Retinal pigment epithelial cell (primary cell): ENCODE results near the gene PDCD1.

Source experiments
- DNase-seq: peaks from one replicate; pipeline ENCODE4 v3.0.0-alpha.2; 2010; ENCODE audit warnings: low read depth
- H3K4me3 ChIP-seq: 2 replicates; pipeline ENCODE4 v1.5.1; 2011; ENCODE audit warnings: mild to moderate bottlenecking, low read length, control low read depth, moderate library complexity
- TF ChIP-seq, protein P1 (sequence below): conservative IDR thresholded peaks from 2 replicates; pipeline ENCODE4 v1.5.1; 2011; ENCODE audit warnings: low read depth, low read length, control low read depth, inconsistent platforms

The PDCD1 gene

DNA sequence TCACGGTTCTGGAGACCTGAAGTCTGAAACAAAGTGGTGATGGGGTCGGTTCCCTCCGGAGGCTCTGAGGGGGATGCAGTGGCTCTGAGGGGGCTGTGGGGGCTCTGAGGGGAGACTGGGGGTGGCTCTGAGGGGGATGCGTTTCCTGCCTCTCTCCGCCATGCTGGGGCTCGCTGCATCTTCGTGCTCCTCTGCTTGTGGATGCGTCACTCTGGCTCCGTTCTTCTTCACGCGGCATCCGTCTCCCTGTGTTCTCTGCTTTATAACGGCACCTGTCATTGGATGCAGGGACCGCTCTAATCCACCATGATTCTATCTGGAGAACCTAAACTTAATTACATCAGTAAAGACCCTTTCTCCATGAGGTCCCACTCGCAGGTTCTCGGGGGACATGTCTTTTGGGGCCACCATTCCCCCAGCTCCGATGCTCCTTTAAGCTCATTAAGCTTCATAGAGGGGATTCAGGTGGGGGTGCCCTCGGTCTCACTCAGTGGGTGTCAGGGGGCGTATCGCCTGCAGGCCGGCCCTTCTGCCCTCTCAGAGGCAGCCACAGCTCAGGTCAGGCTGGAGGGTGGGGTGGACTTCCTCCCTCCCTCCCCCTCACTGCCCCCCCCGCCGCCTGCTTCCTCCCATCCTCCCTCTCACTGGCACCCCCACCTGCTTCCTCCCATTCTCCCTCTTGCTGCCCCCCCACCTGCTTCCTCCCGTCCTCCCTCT, 29.3 kb upstream of the PDCD1 start:
- no peak overlapping the region for H3K4me3 ChIP-seq
- DNase-seq: no peak
- TF ChIP-seq, protein P1, sequence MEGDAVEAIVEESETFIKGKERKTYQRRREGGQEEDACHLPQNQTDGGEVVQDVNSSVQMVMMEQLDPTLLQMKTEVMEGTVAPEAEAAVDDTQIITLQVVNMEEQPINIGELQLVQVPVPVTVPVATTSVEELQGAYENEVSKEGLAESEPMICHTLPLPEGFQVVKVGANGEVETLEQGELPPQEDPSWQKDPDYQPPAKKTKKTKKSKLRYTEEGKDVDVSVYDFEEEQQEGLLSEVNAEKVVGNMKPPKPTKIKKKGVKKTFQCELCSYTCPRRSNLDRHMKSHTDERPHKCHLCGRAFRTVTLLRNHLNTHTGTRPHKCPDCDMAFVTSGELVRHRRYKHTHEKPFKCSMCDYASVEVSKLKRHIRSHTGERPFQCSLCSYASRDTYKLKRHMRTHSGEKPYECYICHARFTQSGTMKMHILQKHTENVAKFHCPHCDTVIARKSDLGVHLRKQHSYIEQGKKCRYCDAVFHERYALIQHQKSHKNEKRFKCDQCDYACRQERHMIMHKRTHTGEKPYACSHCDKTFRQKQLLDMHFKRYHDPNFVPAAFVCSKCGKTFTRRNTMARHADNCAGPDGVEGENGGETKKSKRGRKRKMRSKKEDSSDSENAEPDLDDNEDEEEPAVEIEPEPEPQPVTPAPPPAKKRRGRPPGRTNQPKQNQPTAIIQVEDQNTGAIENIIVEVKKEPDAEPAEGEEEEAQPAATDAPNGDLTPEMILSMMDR: no peak

DNA sequence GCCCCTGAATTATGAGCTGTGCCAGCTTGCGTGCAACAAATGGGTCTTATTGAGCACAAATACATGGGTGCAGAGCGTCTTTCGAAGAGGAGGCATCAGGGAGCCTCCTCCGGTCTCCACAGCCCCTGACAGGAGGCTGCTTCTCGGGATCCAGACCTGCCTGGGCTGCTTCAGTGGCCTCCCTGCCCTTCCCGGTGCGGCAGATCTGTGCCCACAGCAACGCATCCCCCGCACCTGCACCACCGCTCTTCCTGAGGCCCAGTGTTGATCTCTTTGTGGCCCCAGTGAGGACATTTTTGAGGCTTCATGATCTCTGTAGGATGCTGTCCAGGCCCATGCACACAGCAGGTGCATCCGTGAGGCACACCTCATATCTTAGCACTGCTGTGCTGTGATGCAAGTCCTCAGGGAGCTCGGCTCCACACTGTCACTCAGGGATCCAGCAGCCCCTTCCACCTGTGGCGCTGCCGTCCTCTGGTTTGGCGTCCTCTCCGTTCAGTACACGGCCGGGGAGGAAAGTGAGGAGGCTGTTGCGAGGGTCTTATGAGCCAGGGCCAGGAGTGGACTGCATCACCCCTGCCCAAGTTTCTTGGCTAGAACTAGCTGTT, 28.2 kb upstream of the PDCD1 start:
- TF ChIP-seq, protein P1: no peak
- H3K4me3 ChIP-seq: no peak overlapping the region
- no peak for DNase-seq

DNA sequence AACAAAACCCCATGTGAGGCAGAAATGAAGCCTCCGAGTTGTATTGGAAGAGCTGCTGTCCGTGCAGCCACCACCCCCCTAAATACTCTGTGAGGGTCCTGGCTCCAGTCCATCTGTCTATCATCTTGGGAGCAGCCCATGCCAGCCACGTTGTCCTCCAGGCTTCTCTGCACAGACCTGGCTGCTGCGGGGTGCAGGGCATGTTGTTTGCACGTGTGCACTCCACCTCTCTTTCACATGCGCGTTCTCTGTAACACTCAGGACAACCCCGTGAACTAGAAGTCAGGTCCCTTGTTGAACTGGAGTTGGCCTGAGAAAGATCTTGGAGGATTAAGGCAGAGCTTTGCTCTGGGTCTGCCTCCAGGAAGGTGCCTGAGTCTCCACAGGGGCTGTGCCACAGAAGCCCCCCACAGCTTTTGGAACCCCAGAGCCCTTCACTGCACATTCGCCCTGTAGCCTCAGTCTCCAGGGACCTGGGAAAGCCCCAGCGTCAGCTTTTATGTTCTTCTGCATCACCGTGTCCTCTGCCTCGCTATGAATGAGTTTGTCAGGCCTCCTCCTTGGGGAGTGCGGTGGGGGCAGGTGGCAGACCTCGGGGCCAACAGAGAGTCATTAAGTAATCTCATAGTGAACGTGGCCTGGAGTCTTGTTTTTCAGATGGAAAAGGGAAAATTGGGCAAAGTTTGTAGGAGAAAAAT, 27.4 kb upstream of the PDCD1 start:
- H3K4me3 ChIP-seq: no peak overlapping the region
- TF ChIP-seq, protein P1: no peak
- no peak for DNase-seq

DNA sequence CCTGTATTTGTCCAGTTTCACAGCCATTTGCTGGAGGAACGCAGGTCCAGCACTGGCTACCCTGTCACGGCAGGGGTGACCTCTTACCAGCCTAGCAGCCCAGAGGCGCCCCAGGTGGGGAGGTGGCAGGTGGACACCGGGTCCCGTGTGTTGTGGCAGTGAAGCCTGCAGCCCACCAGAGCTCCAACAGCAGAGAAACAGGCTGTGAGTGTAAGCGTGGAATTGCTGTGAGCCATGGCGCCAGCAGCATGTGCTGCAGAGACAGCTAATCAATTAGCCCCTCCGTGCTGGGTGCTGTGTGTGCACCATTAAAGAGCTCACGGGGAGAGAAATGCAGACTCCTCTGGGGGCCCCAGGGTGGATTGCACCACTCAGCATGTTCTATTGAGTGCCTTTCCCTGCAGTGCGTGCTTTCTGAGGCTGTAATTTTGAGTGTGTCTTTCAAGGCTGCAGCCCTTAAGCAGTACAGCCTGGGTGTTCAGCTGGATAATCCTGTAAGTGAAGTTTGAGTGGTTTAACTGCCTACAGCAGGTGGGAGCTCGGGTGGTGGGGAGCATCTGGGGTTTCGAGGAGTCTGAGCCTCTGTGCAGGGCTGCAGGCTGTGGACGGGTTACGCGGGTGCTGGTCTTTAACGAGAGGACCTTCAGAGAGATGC, 26.7 kb upstream of the PDCD1 start:
- TF ChIP-seq, protein P1: no peak

DNA sequence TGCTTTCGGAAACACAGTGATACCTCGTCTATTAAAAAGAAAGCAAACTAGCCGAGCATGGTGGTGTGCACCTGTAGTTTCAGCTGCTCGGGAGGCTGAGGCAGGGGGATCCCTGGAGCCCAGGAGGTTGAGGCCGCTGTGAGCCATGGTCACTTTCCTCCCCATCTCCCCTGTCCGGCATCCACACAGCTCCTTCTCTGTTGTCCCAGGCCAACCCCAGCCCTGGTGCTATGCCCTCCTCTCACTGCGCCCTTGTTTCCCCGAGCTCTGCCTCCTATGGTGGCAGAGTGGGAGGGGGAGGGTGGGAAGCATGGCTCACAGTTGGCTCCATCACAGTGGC, 26.2 kb upstream of the PDCD1 start:
- H3K4me3 ChIP-seq: no peak overlapping the region
- TF ChIP-seq, protein P1: no peak
- no peak for DNase-seq

More for the DNA sequence above, 26.7 kb upstream of the PDCD1 start:
- H3K4me3 ChIP-seq: no peak overlapping the region
- DNase-seq: no peak

DNA sequence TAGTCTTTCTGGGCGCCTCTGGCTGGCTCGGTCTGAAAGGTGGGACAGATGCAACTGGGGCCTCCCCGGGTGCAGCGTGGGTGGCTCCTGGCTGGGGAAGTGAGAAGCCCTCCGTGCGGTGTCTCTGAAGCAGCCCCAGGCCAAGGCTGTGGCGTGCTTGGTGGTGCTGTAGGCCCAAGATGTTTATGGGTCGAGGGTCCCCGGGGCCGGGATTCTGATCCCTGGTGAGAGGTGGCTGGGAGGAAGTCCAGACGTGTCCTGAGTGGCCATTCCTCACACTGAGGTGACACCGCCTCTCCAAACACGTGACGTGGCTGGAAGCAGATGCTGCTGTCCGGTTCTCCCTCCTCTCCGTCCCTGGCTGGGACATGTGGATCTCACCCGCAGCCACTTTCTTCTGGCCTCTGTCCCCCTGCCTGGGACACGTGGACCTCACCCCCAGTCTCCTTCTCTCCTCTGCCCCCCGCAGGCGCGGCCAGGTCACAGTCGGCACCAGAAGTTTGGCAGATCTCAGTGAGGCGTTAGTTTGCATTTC, 23.5 kb upstream of the PDCD1 start:
- no peak for DNase-seq
- TF ChIP-seq, protein P1: no peak
- peak overlapping the region; percentile 29 for H3K4me3 ChIP-seq
